DMS53 (cell line): ENCODE data around the gene SLX9.
"Not testable (repeated sequence)": the region's sequence is repeated elsewhere in the genome, so short reads cannot be mapped to it uniquely, and the experiment has no call there.

Source experiments
- DNase-seq: peaks from one replicate; lab custom pipeline; 2025; lab: John Stamatoyannopoulos, UW

The SLX9 gene

DNA sequence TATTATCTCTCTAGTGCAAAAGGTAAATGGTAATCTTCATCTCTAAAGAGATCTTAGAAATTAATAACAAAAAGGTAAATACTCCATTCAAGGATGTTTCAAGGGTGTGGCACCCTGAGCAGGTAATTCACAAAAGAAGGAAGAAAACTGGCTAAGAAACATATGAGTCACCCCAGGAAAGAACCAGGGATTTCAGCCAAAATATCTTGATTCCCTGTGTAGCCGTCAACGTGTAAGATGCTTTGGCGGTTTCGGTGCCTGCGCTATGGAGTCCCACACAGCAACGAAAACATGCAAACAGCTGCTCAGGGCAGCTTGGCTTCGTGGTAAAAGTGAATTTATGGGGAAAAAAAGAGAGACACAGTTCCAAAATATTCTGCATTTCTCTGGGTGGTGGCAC lies 22.9 kb upstream of the SLX9 start:
- no peak for DNase-seq

DNA sequence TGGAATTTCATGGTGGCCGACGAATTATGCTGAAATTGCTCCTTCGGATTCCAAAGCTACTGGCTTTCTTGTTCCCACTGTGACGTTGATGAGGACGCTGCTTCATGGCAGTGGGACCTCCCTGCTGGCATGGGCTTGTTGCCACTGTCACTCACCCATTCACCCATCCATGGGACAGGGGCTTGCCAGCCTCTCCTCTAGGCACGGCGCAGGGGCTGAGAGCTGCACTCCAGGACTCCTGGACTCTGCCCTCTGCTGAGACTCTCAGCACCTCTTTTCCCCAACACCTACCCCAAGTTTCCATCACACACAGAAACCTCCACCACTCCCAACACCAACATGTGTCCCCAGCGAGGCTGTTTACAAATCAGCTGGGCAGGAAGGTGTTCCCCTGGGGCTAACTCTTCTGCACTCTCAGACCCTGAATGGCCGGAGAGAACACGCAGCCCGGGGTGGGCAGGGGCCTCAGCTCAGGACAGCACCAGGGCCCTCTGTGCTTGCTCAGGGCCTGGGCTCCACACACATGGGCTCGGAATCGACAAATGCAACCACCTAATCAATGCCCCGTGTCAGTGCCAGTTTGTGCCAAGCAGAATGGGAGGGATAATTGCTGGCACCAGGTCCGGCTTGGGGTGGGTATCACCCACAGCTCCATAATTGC lies 22.3 kb upstream of the SLX9 start:
- DNase-seq: no peak

DNA sequence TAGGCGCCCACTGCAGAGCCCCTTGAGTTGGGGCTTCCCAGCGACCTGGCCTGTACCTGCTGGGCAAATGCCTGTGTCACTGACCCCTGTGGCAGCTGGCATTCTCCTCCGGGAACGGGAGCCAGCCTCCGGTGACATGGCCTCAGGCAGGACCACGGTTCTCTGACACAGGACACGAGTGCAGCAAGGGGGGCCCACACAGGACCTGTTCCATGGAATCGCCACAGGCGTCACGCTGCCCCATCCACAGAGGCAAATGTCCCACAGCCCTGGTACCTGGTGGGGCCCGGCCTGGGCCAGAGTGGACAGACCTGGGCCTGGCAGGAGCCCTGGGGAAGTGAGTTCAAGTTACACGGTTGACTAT lies 21.7 kb upstream of the SLX9 start:
- no peak for DNase-seq

DNA sequence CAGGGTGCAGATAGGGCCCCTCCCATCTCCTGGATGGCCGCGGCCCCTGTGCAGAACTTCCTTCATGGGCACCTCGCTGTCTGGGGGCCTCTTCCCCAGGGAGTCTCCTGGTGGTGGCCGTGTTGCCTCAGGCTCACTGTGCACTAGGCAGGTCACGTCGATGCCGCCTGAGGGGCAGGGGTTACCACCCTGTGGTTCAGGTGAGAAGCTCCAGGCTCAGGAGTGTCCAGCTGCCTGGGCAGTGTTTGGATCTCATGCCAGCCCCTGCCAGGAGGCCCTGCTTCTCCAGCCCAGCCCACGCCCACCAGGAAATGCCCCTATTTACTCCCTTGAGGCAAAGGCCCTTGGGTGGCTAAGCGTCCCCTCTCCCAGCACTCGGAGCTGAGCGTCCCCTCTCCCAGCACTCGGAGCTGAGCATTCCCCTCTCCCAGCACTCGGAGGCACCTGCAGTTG lies 21.2 kb upstream of the SLX9 start:
- peak; percentile 18 for DNase-seq

DNA sequence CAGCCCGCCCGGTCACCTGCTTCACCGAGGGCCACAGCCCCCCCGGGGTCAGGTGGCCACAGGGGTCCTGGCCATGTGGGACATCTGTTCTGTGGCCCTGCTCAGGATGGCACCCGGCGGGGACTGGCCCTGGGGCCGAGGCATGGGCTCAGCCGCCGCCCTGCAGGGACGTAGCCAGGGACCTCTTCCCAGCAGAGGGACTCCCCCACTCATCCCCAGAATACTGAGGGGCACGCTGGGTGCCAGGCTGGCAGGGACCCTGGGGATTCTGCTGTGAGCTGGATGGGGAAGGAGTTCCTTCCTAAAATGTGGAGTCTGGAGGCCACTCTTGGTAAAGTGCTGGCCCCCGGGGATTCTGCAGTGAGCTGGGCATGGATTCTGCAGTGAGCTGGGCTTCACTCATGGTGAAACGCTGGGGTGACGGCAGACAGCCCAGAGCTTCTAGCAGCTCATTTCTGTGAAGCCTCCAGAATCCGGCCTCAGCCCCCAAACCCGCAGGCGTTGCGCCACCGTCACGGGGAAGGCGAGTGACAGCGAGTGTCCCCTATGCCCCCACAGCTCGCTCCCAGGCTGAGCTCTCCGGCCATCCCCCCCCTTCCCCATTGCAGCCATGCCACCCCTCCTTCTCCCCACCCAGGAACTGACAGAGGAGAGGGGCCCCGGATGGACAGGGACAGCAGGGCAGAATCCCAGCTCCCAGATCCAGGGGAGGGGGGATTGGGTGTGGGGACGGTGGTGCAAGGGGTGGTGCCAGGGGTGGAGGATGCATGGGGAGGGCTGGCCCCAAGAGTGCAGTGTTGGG lies 20.5 kb upstream of the SLX9 start:
- DNase-seq: no peak

DNA sequence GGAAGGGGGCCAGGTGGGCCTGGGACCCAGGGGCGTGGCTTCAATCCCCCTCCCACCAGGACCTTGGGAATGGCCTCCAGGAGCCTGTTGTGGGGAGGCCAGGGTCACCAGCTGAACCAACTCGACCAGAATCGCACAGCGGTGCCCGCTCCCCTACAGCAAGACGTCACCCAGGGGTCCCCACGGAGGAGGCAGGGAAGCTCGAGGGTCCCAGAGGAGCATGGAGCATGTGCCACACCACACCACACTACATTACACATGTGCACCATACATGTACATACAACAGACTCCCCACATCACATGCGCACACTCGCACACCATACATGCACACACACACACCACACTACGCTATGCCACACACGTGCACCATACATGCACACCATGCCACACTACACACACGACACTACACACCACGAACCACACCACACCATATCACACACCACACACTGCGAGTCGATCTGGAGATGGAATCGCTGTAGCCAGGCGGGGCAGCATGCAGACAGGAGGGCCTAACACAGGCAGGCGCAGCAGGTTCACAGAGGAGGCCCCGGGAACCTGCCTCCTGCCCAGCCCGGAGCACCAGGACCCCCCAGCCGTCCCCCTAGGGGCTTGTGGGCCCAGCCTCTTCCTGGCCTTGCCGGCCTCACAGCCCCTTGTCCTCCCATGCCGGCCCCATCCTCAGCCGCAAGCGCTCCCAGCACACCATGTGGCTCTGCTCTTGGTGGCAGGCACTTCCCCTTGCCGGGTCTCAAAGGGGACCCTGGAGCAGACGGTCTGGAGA lies 19.7 kb upstream of the SLX9 start:
- DNase-seq: no peak

DNA sequence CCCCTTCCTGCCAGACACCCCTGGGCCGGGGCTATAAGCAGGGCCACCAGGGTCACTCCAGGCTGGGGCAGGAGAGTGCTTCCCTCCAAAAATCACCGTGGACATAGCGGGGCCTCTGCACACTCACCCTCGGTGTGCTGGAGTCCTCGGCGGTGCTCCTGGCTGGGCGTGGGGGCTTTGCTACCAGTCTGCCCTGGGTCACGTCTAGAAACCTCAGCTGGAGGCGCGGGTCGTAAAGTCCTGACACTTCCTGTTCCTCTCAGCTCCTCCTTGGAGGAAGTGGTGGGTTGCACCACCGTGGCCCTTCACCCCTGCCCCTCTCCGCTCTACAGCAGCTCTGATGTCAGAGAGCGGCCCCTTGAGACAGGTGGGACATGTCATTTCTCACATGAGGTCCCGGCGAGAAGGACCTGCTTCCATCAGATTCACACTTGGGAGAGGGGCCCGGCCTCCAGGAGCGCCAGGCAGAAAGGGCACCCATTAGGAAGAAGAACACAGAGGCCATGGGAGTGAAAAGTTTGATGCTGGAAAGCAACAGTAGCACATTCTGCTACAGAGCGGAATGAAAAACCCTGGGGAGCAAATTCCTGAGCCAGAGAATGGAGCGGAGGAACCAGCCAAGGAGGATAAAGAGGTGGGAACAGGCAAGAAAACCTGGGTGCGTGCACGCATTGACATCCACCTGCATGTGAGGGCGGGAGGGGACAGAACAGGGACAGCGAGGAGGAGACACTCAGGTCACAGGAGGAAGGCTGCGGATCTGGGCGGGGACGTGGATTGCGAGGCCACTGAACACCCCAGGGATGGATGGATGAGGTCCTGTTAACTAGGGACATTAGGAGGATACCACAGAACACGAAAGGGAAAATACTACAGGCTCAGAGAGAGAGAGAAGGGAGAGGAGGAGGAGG lies 18.9 kb upstream of the SLX9 start, which contains the start of gene ITGB2:
ITGB2 (minus strand) TSS at position 206 of the 911 bp plus-strand sequence. CDS start 10,117 bp downstream, outside the sequence.
- DNase-seq: no peak

- DNase-seq: no peak
Observed at GRCh38 chr21:44921928-44922327, 17.9 kb upstream of the SLX9 start.

GRCh38 chr21:44923480-44924084 lies 16.2 kb upstream of the SLX9 start:
- DNase-seq: no peak

DNA sequence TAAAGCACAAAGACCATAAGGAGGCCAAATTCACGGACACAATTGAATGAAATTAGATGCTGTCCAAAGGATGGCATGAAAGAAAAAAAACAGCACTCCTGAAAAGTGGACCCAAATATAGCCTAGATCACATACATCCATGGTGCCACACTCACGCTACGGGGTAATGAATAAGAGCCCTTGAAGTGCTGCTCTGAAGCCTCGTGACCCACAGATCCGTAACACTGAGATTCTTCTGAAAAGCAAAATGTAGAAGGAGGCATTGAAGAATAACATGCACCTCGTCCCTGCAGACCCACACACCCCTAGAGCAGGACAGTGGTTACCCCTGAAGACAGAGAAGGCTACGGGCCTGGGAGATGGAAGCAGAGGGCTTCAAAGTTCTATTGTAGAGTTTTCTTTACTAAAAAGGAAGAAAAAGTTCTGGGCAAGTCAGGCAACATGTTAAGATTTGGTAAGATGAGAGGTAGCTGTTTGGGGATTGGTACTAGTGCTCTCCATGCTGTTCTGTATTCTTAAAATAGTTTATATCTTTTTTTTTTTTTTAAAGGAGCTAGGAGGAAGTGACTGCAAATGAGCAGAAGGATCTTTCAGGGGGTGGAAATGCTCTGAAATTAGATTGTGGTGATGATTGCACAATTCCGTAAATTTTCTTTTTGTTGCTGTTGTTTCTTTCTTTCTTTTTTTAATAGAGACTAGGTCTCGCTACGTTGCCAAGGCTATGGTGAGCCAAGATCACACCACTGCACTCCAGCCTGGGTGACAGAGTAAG lies 15.0 kb upstream of the SLX9 start:
- no peak for DNase-seq

- no peak for DNase-seq
Observed at GRCh38 chr21:44925378-44925755, 14.5 kb upstream of the SLX9 start.

GRCh38 chr21:44926331-44927101 lies 13.3 kb upstream of the SLX9 start:
- DNase-seq: no peak

- no peak for DNase-seq
Observed at GRCh38 chr21:44927259-44927586, 12.6 kb upstream of the SLX9 start.

- no peak for DNase-seq
Observed at GRCh38 chr21:44927587-44928461, 12.0 kb upstream of the SLX9 start.

DNA sequence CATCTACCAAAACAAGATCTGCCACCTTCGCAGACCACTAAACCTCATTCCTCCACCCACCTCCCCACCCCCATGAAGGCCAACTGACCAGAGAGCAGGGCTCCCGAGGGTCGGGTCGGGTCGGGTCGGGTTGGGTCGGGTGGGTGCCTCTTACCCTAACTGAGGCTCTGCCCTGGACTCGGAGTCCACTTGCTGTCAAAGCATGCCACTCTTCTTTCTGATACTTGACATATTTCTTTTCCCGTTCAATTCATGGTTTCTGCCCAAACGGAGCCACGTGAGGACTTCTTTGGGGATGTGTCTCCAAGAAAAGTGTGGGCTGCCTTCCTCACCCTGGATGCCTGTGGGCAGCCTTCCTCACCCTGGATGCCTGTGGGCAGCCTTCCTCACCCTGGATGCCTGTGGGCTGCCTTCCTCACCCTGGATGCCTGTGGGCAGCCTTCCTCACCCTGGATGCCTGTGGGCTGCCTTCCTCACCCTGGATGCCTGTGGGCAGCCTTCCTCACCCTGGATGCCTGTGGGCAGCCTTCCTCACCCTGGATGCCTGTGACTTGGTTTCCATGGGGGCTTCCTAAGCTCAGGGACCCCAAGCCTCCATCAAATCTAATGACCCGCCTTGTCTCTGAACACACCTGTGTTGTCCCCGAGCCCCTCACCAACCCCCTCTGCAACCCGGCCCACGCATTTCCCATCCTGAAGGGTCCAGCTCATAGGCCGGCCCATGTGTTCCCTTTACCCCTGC lies 11.2 kb upstream of the SLX9 start:
- not testable (repeated sequence) for DNase-seq

- DNase-seq: no peak
Observed at GRCh38 chr21:44929242-44929798, 10.5 kb upstream of the SLX9 start.

- DNase-seq: no peak
Observed at GRCh38 chr21:44929799-44930542, 9.9 kb upstream of the SLX9 start.
